HuH-7 (cell line): ENCODE measurements around the gene FRYL.
"Not testable (repeated sequence)": the region's sequence is repeated elsewhere in the genome, so short reads cannot be mapped to it uniquely, and the experiment has no call there.

Source experiments
- DNase-seq: peaks from one replicate; pipeline ENCODE4 v3.0.0; 2011; ENCODE audit warnings: low spot score

Gene FRYL

GRCh38 chr4:48654015-48654664 lies 125.9 kb downstream of the FRYL start:
- no peak for DNase-seq

- DNase-seq = no peak
Measured at GRCh38 chr4:48653217-48654014, 126.7 kb downstream of the FRYL start.

DNA sequence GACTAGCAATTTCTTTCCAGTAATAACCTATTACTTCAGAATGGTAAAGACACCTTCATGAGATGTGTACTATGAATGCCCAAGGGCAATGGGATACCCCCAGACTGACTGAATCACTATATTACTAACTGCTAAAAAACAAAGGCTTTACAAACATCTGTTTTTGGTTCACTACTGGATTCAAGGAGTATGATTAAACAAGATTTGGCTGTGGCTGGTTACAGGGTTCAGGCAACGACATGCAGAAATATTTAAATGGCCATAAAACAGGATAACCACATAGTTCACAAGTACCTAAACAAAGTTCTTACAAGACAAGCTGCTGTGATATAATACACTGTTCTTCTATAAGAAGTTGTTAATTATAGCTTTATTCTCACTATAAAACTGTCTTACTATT lies 128.2 kb downstream of the FRYL start:
- no peak for DNase-seq

- no peak for DNase-seq
Measured at GRCh38 chr4:48649505-48649904, 130.6 kb downstream of the FRYL start.

GRCh38 chr4:48645225-48645794 lies 134.8 kb downstream of the FRYL start:
- DNase-seq = no peak

GRCh38 chr4:48642421-48643374 lies 137.4 kb downstream of the FRYL start:
- DNase-seq = no peak

DNA sequence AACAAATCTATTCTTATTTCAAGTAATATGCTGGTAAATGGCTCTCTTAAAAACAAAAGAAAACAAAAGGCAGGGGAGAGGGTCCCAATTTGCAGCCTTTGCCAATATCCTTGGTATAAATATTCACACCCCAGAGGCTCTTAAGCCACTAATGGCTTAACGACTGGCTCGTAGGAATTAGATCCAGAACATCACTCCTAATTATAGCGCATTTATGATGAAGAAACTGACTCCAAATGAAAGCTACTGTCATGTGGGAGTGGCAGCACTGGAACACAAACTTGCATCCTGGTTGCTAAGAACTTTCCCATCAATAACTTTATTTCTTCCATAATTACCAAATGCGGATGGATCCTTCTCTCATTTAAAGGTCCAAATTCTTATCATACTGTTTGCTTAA lies 138.7 kb downstream of the FRYL start:
- DNase-seq = no peak

GRCh38 chr4:48640699-48641098 lies 139.4 kb downstream of the FRYL start:
- DNase-seq = no peak

DNA sequence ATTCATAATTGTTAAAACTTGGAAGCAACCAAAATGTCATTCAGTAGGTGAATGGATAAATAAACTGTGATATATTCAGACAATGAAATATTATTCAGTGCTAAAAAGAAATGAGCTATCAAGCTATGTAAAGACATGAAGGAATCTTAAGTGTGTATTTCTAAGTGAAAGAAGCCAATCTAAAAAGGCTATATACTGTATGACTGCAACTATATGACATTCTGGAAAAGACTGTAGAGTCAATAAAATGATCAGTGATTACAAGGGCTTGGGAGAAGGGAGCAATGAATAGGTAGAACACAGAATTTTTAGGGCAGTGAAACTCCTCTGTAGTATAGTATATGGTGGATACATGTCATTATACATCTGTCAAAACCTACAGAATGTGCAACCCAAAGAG lies 139.9 kb downstream of the FRYL start:
- no peak for DNase-seq

GRCh38 chr4:48639807-48640206 lies 140.3 kb downstream of the FRYL start:
- DNase-seq = no peak

DNA sequence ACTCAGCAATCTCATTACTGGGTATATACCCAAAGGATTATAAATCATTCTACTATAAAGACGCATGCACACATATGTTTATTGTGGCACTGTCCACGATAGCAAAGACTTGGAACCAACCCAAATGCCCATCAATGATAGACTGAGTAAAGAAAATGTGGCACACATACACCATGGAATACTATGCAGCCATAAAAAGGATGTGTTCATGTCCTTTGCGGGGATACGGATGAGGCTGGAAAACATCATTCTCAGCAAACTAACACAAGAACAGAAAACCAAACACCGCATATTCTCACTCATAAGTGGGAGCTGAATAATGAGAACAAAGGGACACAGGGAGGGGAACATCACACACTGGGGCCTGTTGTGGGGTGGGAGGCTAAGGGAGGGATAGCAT lies 141.5 kb downstream of the FRYL start:
- not testable (repeated sequence) for DNase-seq

- no peak for DNase-seq
Measured at GRCh38 chr4:48636911-48637310, 143.2 kb downstream of the FRYL start.

- no peak for DNase-seq
Measured at GRCh38 chr4:48635980-48636379, 144.1 kb downstream of the FRYL start.

- DNase-seq = no peak
Measured at GRCh38 chr4:48635310-48635709, 144.8 kb downstream of the FRYL start.

DNA sequence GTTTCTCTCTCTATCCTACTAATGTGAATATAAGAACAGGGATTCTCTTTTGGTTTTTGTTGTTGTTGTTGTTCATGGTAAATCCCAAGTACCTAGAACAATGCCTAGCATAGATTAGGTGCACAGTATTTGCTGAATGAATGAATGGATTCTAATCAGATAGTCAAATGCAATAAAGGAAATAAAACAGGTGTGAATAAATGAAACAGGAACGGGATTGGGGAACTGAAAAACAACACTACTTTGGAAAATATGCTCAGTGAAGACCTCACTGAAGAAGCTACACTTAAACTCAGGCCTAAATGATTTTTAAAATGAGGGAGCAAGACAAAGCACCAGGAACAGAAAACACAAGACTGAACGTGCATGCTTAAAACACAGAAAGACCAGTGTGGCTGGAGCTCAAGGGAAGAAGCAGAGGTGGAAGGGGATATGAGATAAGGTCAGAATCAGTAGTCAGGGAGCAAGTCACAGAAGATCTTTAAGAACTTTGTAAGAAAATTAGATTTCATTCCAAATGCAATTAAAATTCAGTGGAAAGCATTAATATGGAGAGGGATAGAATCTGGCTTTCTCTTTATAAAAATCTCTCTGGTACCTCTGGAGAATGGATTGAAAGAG lies 145.3 kb downstream of the FRYL start:
- DNase-seq = no peak

DNA sequence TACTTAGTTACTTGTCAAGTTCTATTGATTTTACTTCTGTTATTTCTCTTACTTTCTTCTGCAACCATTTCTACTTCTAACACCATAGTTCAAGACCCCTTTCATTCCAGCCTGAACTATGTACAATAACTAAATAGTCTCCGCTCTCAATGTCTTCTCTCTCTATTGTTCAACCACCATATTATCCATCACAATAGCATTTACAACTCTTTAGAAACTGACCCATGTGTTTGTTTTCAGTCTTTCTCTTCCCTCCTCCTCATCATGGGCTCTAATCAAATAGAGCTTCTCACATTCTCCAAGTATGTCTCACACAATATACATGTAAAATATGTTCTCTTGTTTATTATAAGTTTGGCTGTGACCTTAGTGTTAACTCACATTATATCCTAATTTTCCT lies 146.4 kb downstream of the FRYL start:
- DNase-seq = no peak

DNA sequence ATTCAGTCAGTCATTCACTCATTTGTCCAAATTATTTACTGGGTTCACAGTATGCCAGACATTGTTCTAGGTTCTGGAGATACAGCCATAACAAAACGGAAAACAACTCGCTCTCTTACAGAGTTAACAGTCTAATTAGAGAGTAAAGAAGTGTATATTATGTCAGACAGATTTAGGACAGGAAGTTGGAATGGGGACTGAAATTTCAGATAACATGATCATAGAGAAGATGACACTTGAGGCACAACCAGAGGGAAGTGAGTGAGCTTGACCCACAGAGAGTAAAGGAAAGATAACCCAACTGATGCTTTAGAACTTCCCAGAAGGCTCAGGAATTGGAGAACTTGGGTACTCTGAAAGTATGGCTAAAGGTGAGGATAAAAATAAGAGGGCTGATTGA lies 150.6 kb downstream of the FRYL start:
- DNase-seq = no peak

DNA sequence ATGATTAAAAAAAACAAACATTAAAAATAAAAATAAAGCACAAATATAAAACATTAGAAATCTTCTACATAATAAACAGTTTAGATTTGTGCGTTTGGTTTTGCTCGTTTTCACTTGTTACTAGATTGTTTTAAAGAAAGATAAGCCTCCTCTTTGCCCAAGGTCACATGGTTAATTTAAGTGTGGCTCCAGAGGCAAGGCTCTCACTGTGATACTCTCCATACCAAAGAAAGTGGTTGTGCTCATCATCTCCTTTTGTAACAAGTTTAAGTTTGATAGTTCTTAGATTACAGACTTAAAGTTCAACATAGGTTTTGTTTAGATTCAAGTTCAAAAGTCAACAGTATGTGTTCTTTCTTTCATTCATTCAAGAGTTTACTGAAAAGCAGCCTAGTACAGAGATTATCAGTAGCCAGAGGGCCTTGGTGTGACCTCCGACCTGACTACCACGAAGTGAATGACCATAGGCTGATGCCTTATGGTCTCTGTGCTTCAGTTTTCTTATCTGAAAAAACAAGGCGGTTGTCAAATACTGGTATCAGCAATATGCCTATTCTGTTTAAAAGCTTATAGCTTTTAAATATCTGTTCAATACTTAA lies 156.8 kb downstream of the FRYL start:
- peak; percentile 18 for DNase-seq

- no peak for DNase-seq
Measured at GRCh38 chr4:48620831-48621230, 159.2 kb downstream of the FRYL start.

DNA sequence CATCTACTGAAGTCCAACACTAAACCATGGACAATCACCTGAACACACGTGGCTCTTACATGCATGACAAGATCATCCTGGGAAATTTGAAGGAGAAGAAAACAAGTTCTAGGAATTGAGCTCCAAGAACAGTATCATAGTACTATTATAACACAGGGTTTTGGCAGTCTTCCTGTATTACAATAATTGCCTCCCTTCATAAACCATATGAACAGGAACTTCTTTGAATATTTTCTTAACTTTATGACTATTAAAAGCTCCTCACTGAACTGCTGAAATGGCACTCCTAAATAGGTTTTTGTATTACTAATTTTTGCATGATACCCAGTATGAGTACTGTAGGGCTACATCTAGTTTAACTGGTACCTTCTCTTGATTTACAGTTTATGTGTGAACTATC lies 160.0 kb downstream of the FRYL start:
- no peak for DNase-seq

DNA sequence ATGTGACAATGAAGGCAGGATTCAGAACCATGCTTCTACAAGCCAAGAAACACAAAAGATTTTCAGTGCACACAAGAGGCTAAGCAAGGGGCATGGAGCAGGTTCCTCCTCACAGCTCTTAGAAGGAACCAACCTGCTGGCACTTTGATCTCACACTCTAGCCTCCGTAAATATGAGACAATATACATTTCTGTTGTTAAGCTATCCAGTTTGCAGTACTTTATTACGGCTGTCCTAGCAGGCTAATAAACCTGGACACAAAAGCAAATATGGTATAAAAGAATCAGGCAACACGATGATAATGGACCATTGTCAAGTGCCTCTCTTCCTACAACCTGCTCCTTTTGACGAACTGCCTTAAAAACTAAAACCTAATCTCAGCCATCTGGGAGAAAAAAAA lies 175.6 kb downstream of the FRYL start:
- peak; percentile 9 for DNase-seq
